GM19324 (cell line): ENCODE data around the gene POR.
"Not testable (repeated sequence)": the region's sequence is repeated elsewhere in the genome, so short reads cannot be mapped to it uniquely, and the experiment has no call there.

Experiments
- ATAC-seq: cut with Tn5 transposase; IDR thresholded peaks from one replicate; pipeline ENCODE4 v1.9.1; 2021; ENCODE audit warnings: mild to moderate bottlenecking, moderate library complexity; ENCODE audit not compliant: unreplicated experiment, low FRiP score

POR gene

GRCh38 chr7:75914655-75915415 is at the start of gene POR:
Gene POR, plus strand, starts transcription at chr7:75915155. Its CDS starts 38,847 bp downstream, at chr7:75954002.
- ATAC-seq, result peak; percentile 94

DNA sequence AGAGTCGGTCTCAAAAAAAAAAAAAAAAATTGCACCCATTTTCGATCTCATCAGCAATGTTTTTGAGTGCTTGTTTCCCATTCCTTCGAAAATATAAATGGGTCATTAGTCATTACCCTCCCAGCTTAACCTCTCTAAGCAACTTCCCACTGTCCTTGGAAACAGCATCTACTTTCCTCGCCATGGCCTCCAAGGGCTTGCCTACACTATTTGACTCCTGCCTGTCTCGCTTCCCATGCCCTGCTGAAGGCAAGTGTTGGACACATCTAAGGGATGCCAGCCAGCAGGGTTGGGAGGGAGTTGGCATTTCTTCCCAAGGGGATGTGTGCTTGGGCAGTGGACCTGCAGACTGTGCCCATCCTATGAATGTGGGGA is 48.9 kb upstream of the POR start:
- no peak for ATAC-seq

GRCh38 chr7:75866489-75867389 is 48.2 kb upstream of the POR start:
- ATAC-seq, result no peak

DNA sequence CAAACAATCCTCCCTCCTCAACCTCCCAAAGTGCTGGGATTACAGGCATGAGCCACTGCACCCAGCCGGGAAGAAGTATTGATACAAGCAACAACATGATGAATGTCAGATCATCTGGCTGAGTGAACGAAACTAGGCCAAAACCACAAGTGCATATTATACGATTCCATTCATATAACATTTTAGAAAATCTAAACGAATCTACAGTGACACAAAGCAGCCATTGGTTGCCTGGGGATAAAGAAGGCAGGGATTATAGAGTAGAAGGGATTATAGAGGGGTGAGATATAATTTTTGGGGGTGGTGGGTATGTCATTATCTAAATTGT is 47.6 kb upstream of the POR start:
- no peak for ATAC-seq

- no peak for ATAC-seq
Measured at GRCh38 chr7:75868153-75868552, 46.8 kb upstream of the POR start.

DNA sequence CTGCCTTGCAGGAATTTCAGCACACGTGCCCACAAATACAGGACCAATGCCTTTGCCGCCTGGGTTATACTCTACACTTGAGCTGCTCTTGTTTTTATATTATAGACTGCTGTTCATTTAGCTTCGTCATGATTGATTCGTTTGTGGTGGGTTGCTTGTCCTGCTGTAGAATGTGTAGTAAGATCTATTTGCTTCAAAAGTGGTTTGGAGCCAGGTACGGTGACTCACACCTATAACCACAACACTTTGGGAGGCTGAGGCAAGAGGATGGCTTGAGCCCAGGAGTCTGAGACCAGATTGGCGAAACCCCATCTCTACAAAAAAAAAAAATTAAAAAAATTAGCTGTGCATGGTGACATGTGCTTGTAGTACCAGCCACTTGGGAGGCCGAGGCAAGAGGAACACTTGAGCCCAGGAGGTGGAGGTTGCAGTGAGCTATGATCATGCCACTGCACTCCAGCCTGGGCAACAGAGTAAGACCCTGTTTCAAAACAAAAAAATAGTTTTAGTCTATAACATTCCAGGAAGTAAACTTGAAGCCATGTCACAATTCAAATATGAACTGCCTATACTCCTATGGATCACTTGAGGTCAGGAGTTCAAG is 45.1 kb upstream of the POR start:
- no peak for ATAC-seq

DNA sequence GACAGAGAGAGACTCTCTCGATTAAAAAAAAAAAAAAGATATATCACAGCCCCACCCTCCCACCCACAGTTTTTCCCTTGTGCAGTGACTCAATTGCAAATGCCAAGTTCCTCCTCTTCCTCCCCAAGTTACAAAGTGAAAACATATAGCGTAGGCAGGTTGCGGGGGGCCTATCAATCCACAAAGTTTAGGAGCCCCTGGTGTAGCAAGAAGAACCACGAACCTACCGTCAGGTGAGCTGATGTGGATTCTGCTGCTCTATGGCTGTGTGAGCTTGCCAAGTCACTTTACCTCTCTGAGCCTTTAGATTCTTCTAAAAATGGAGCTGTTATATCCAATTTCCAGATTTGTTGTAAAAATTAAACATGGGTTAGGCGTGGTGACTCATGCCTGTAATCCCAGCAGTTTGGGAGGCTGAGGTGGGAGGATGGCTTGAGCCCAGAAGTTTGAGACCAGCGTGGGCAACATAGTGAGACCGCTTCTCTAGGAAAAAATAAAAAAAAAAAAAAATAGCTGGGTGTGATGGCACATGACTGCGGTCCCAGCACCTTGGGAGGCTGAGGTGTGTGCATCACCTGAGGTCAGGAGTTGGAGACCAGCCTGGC is 44.3 kb upstream of the POR start:
- ATAC-seq, result no peak

DNA sequence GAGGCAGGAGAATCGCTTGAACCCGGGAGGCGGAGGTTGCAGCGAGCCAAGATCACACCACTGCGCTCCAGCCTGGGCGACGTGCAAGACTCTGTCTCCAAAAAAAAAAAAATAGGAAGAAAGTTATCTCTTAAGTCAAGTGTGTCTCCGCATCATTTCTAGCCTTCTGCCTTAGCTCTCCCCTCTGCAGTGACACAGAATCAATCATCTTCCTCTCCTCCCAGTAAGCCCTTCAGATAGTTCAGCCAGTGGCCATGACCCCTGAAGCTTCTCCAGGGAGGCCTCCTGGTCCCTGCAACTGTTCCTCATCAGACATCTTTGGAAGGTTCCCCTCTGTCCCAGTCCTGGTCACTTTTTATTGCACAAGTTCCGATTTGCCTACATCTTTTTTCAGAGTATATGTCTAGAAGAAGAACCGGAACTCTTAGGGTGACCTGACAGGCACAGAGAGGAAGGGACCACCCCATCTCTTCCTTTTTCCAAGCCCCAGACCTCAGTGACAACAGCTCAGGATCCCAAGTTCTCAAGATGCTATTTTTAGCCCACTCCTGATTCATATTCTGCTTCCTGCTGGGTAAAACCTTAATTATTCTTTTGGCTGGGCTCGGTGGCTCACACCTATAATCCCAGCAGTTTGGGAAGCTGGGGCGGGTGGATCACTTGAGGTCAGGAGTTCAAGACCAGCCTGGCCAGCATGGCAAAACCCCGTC is 42.7 kb upstream of the POR start:
- ATAC-seq, result no peak

DNA sequence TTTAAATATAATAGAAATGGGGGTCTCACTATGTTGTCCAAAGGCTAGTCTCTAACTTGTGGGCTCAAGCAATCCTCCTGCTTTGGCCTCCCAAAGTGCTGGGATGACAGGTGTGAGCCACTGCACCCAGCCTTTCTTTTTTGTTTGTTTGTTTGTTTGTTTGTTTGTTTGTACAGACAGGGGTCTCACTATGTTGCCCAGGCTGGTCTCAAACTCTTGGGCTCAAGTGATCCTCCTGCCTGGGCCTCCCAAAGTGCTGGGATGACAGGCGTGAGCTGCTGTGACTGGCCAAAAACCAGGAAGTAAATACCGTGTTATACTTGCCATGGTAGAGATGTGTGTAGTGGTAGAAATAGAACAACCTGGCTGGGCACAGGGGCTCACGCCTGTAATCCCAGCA is 40.8 kb upstream of the POR start:
- not testable (repeated sequence) for ATAC-seq

GRCh38 chr7:75875113-75876080 is 39.6 kb upstream of the POR start:
- no peak for ATAC-seq

GRCh38 chr7:75876126-75876881 is 38.7 kb upstream of the POR start:
- ATAC-seq, result no peak

- peak; percentile 27 for ATAC-seq
Measured at GRCh38 chr7:75878312-75878768, 36.6 kb upstream of the POR start.

DNA sequence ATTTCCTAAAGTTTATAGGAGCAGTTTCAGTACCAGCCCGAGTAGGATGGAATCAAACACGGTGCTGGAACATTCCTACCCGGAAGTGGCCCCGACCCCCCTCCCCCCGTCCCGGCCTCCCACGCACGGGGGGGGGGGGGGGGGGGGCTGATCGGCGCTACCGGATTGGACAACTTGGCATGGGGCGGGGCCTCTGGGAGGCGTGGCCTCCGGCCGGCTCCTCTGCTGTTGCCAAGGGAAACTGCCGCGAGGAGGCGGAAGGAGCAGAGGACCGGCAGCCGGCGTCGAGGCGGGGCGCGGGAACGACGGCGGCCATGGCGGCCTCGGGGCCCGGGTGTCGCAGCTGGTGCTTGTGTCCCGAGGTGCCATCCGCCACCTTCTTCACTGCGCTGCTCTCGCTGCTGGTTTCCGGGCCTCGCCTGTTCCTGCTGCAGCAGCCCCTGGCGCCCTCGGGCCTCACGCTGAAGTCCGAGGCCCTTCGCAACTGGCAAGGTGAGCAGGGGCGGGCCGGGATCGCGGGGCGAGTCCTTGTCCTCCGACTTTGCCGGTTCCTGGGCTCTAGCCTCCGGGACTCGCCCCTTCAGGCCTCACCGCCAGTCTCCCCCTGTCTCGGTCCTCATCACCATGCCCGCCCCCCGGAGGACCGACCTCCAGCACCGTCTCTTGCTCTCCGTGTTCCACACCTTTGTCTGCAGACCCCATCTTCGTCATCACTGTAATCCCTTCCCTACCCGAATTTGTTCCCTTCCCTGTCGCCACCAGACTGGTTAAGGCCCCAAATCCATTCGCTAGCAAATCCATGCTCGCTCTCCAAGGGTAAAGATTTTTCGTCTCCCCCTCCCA is 36.0 kb upstream of the POR start, which contains the start of gene RHBDD2:
RHBDD2 (plus strand) TSS at position 266 of the 843 bp plus-strand sequence; CDS start at position 315, 49 bp downstream.
- ATAC-seq, result peak; percentile 96

DNA sequence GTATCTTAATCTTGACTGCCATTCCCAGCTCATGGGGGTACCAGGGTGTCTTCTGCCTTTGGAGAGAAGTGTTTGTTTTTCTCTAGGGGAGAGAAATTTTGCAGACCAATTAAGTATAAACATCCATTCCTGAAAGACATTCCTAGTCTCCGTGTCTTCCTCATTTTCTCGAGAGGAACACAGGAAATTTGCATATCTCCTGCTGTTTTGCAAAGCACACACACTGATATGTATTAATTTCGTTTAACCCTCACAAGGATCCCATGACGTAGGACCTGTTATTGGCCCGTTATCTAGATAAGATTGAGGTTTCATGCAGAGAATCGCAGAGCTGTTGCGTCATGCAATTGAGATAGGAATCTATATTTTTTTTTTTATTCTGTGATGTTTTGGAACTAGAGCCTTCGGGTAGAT is 35.2 kb upstream of the POR start:
- ATAC-seq, result no peak

GRCh38 chr7:75880242-75880641 is 34.7 kb upstream of the POR start:
- no peak for ATAC-seq

DNA sequence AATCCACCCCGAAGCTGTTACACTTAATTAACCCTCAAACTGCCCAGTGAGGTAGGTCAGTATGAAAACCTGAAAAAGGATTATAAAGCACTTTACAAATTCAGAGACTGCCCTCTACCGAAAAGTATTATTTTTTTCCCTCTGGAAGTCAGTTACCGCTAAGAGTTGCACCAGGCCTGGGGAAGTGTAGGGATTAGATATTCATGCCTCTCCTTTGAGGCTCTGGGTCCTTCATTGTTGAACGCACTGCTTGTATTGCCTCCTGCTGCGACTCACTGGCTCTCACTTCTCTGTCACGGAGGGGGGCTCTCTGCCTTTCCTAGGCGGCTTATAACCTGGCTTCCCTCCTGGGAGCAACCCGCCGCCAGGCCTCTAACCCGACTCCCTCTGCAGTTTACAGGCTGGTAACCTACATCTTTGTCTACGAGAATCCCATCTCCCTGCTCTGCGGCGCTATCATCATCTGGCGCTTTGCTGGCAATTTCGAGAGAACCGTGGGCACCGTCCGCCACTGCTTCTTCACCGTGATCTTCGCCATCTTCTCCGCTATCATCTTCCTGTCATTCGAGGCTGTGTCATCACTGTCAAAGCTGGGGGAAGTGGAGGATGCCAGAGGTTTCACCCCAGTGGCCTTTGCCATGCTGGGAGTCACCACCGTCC is 33.4 kb upstream of the POR start:
- no peak for ATAC-seq

DNA sequence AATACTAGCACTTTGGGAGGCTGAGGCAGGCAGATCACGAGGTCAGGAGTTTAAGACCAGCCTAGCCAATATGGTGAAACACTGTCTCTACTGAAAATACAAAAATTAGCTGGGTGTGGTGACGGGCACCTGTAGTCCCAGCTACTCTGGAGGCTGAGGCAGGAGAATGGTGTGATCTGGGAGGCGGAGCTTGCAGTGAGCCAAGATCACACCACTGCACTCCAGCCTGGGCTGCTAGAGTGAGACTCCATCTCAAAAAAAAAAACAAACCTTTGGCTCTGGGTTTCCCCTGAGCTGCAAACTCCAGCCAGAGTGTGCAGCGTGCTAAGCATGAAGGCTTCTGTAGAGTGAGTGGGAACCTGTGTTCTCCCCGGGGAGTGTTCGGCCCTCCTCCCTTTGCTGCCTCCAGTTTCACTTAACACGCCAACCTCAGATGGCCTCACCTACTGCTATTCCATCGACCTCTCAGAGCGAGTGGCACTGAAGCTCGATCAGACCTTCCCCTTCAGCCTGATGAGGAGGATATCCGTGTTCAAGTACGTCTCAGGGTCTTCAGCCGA is 31.6 kb upstream of the POR start:
- ATAC-seq, result not testable (repeated sequence)
